Measurements from ENCODE around the gene ROR2. TPM values are rescaled to one million over a fixed set of nuclear protein-coding genes. Genes with fewer than 3 reads are reported as not detected.
A peak's percentile ranks its signal among the peaks of the same experiment; 100 is the strongest.

Gene ROR2
- total and polyA plus RNA-seq, 10 donors: 0.65 to 15.6 (median 6.0) TPM

GRCh38 chr9:91689006-91689405 lies 261.0 kb downstream of the ROR2 start:
- no peaks in the 10 kb centered on the region for H3K36me3 ChIP-seq
- no peaks in the 10 kb centered on the region for H3K27me3 ChIP-seq (replicated peaks in 1 of 7)
- TF ChIP-seq CTCF (IDR thresholded peaks at IDR 0.05 in 8 of 11, conservative IDR thresholded peaks at IDR 0.05 in 3 of 11) (no peak), POLR2A (IDR thresholded peaks at IDR 0.05) (no peak), POLR2AphosphoS5 (IDR thresholded peaks at IDR 0.05) (no peak)
- no peak overlapping the region for H3K4me3 ChIP-seq
- no peaks in the 10 kb centered on the region for H3K9me3 ChIP-seq
- no peak overlapping the region for H3K27ac ChIP-seq
- intact Hi-C loops (cut with DNase I; ENCODE audit: low total_unique reads): no loop called here
- 89 to 93% (median 91%) methylated on average over 4 of the region's 4 CpGs for WGBS, 5 donors
- H3K4me1 ChIP-seq: no peaks in the 10 kb centered on the region
- no peak for DNase-seq

- Histone ChIP-seq H3K27me3 (replicated peaks in 1 of 7) (peaks cover 0 to 24% (median 0%) of the 10 kb centered on the region in 7 donors), H3K9me3 (no peaks in the 10 kb centered on the region), H3K4me1 (peaks cover 0 to 11% (median 6%) of the 10 kb centered on the region in 6 donors), H3K4me3 (no peak overlapping the region), H3K36me3 (no peaks in the 10 kb centered on the region), H3K27ac (no peak overlapping the region)
- no peak for TF ChIP-seq POLR2AphosphoS5 (IDR thresholded peaks at IDR 0.05)
- no peak for TF ChIP-seq POLR2A (IDR thresholded peaks at IDR 0.05)
- no peak for TF ChIP-seq CTCF (IDR thresholded peaks at IDR 0.05 in 8 of 11, conservative IDR thresholded peaks at IDR 0.05 in 3 of 11)
- 64 to 91% (median 78%) methylated on average over 1 of the region's 1 CpG for WGBS, 5 donors
- intact Hi-C loops (cut with DNase I; ENCODE audit: low total_unique reads): no loop called here
- DNase-seq: no peak
Observed at GRCh38 chr9:91683269-91683668, 266.8 kb downstream of the ROR2 start.

- H3K4me3 ChIP-seq: no peak overlapping the region
- DNase-seq: no peak
- peaks cover 0 to 11% (median 6%) of the 10 kb centered on the region in 6 donors for H3K4me1 ChIP-seq
- TF ChIP-seq POLR2A (IDR thresholded peaks at IDR 0.05) (no peak), CTCF (IDR thresholded peaks at IDR 0.05 in 8 of 11, conservative IDR thresholded peaks at IDR 0.05 in 3 of 11) (no peak), POLR2AphosphoS5 (IDR thresholded peaks at IDR 0.05) (no peak)
- no peaks in the 10 kb centered on the region for H3K9me3 ChIP-seq
- no peaks in the 10 kb centered on the region for H3K36me3 ChIP-seq
- H3K27ac ChIP-seq: no peak overlapping the region
- 69 to 92% (median 81%) methylated on average over 6 of the region's 6 CpGs for WGBS, 5 donors
- peaks cover 0 to 24% (median 0%) of the 10 kb centered on the region in 7 donors for H3K27me3 ChIP-seq (replicated peaks in 1 of 7)
- intact Hi-C loops (cut with DNase I; ENCODE audit: low total_unique reads): no loop called here
Observed at GRCh38 chr9:91682806-91683205, 267.2 kb downstream of the ROR2 start.

- WGBS, 5 donors: 20 to 27% (median 24%) methylated on average over 43 of the region's 43 CpGs
- Histone ChIP-seq H3K9me3 (no peaks in the 10 kb centered on the region), H3K4me1 (peaks cover 0 to 11% (median 6%) of the 10 kb centered on the region in 6 donors), H3K27ac (no peak overlapping the region), H3K36me3 (no peaks in the 10 kb centered on the region), H3K27me3 (replicated peaks in 1 of 7) (peaks cover 0 to 24% (median 0%) of the 10 kb centered on the region in 7 donors), H3K4me3 (peak overlapping the region in 3 of 8 donors; percentile 5 to 56 (median 27))
- TF ChIP-seq POLR2AphosphoS5 (IDR thresholded peaks at IDR 0.05) (peak in 1 of 3 donors; percentile 63), CTCF (IDR thresholded peaks at IDR 0.05 in 8 of 11, conservative IDR thresholded peaks at IDR 0.05 in 3 of 11) (peak in 10 of 11 experiments; percentile 31 to 93 (median 79)), POLR2A (IDR thresholded peaks at IDR 0.05) (no peak)
- intact Hi-C loops (cut with DNase I; ENCODE audit: low total_unique reads): no loop called here
- DNase-seq: peak; percentile 92
Observed at GRCh38 chr9:91681461-91682305, 268.3 kb downstream of the ROR2 start.
